NCI-H345 treated with DMSO at 0.1 percent for 48 hours (cell line): ENCODE results near the gene ARHGAP25.

Source experiments
- DNase-seq: peaks from one replicate; lab custom pipeline; 2025; ENCODE audit not compliant: unreplicated experiment; lab: John Stamatoyannopoulos, UW

ARHGAP25 gene

GRCh38 chr2:68827666-68828065 is 93.1 kb downstream of the ARHGAP25 start:
- no peak for DNase-seq

- no peak for DNase-seq
These were observed 94.5 kb downstream of the ARHGAP25 start for GRCh38 chr2:68828887-68829708.

GRCh38 chr2:68829749-68830148 is 95.1 kb downstream of the ARHGAP25 start:
- DNase-seq, result no peak

- no peak for DNase-seq
These were observed 97.1 kb downstream of the ARHGAP25 start for GRCh38 chr2:68831686-68832232.

GRCh38 chr2:68832233-68832869 is 97.7 kb downstream of the ARHGAP25 start:
- DNase-seq, result no peak

GRCh38 chr2:68833162-68833561 is 98.6 kb downstream of the ARHGAP25 start:
- DNase-seq, result no peak

- DNase-seq, result no peak
These were observed 100.2 kb downstream of the ARHGAP25 start for GRCh38 chr2:68834737-68835376.

GRCh38 chr2:68835621-68836020 is 101.0 kb downstream of the ARHGAP25 start:
- DNase-seq, result no peak

GRCh38 chr2:68837164-68837860 is 102.7 kb downstream of the ARHGAP25 start:
- no peak for DNase-seq

- no peak for DNase-seq
These were observed 103.3 kb downstream of the ARHGAP25 start for GRCh38 chr2:68837861-68838341.

GRCh38 chr2:68838641-68839040 is 104.0 kb downstream of the ARHGAP25 start:
- no peak for DNase-seq

- DNase-seq, result no peak
These were observed 104.7 kb downstream of the ARHGAP25 start for GRCh38 chr2:68839260-68839833.

GRCh38 chr2:68845043-68845442 is 110.4 kb downstream of the ARHGAP25 start:
- DNase-seq, result no peak

GRCh38 chr2:68846091-68846490 is 111.5 kb downstream of the ARHGAP25 start:
- DNase-seq, result no peak

GRCh38 chr2:68847751-68848150 is 113.1 kb downstream of the ARHGAP25 start:
- DNase-seq, result no peak

- DNase-seq, result no peak
These were observed 115.0 kb downstream of the ARHGAP25 start for GRCh38 chr2:68849579-68850030.

- no peak for DNase-seq
These were observed 115.9 kb downstream of the ARHGAP25 start for GRCh38 chr2:68850524-68850923.

GRCh38 chr2:68853035-68853434 is 118.4 kb downstream of the ARHGAP25 start:
- DNase-seq, result no peak

- DNase-seq, result no peak
These were observed 119.3 kb downstream of the ARHGAP25 start for GRCh38 chr2:68853915-68854314.

- no peak for DNase-seq
These were observed 119.9 kb downstream of the ARHGAP25 start for GRCh38 chr2:68854476-68854875.

GRCh38 chr2:68855550-68855949 is 120.9 kb downstream of the ARHGAP25 start:
- DNase-seq, result no peak
